ENCODE data around the gene RGS7BP. TPM values are rescaled to one million over a fixed set of nuclear protein-coding genes. Genes with fewer than 3 reads are reported as not detected.

Gene RGS7BP
- total RNA-seq, 1 donor from 2014 or later, result 0.43 TPM

- no peaks in the 10 kb centered on the region for H3K9me3 ChIP-seq (ENCODE audit: low read depth)
- H3F3A ChIP-seq (ENCODE audit: low read depth), result no peaks in the 10 kb centered on the region
- no peak overlapping the region for H2AFZ ChIP-seq (replicated peaks)
- no peak overlapping the region for H3K9ac ChIP-seq
- H3K9me3 Mint-ChIP-seq, result no peaks in the 10 kb centered on the region
- no peak overlapping the region for H3K4me2 ChIP-seq
- no peaks in the 10 kb centered on the region for H3K36me3 Mint-ChIP-seq
- no peaks in the 10 kb centered on the region for H4K20me1 ChIP-seq (ENCODE audit: low read depth)
- TF ChIP-seq EZH2 (IDR thresholded peaks at IDR 0.05) (no peak), EZH2phosphoT487 (IDR thresholded peaks at IDR 0.05) (no peak)
- TF ChIP-seq, protein P1, sequence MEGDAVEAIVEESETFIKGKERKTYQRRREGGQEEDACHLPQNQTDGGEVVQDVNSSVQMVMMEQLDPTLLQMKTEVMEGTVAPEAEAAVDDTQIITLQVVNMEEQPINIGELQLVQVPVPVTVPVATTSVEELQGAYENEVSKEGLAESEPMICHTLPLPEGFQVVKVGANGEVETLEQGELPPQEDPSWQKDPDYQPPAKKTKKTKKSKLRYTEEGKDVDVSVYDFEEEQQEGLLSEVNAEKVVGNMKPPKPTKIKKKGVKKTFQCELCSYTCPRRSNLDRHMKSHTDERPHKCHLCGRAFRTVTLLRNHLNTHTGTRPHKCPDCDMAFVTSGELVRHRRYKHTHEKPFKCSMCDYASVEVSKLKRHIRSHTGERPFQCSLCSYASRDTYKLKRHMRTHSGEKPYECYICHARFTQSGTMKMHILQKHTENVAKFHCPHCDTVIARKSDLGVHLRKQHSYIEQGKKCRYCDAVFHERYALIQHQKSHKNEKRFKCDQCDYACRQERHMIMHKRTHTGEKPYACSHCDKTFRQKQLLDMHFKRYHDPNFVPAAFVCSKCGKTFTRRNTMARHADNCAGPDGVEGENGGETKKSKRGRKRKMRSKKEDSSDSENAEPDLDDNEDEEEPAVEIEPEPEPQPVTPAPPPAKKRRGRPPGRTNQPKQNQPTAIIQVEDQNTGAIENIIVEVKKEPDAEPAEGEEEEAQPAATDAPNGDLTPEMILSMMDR (IDR thresholded peaks at IDR 0.05), result no peak
- no peak for DNase-seq (ENCODE audit: low spot score)
- H3K4me3 ChIP-seq, result no peak overlapping the region
- H3K27me3 ChIP-seq, result no peaks in the 10 kb centered on the region
- no peak overlapping the region for H3K4me3 Mint-ChIP-seq
- H3K36me3 ChIP-seq, result no peaks in the 10 kb centered on the region
- peaks cover 3% of the 10 kb centered on the region for H3K4me1 Mint-ChIP-seq
- no peaks in the 10 kb centered on the region for H3K4me1 ChIP-seq
- H3K79me2 ChIP-seq (ENCODE audit: low read depth), result no peaks in the 10 kb centered on the region
- H3K27me3 Mint-ChIP-seq (ENCODE audit: insufficient read depth, low read depth), result no peaks in the 10 kb centered on the region
- H3K27ac ChIP-seq, result no peak overlapping the region
- H3K27ac Mint-ChIP-seq, result no peak overlapping the region
Measured at GRCh38 chr5:64615895-64616294, 110.1 kb downstream of the RGS7BP start.

DNA sequence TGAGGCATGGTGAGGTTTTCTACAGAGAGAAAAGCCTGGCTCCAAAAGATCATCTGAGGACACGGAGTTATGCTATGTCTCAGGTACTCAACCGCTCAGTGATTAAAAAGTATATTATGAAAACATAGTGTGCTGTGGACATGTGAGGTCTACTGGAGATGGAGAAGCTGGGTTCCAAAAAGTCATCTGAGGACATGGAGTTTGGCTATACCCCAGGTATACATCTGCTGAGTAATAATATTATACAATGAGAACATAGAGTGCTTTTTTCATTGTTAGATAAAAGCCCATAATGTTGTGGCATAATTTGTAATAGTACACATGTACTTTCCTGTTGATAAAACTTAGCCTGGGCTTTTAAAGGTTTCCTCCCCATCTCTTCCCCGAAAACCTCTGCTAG lies 113.8 kb downstream of the RGS7BP start:
- Mint-ChIP-seq H3K27me3 (ENCODE audit: insufficient read depth, low read depth) (no peaks in the 10 kb centered on the region), H3K36me3 (no peaks in the 10 kb centered on the region), H3K9me3 (no peaks in the 10 kb centered on the region), H3K4me3 (no peak overlapping the region), H3K4me1 (no peaks in the 10 kb centered on the region), H3K27ac (no peak overlapping the region)
- Histone ChIP-seq H3K36me3 (no peaks in the 10 kb centered on the region), H2AFZ (replicated peaks) (no peak overlapping the region), H3K9me3 (ENCODE audit: low read depth) (no peaks in the 10 kb centered on the region), H3K4me1 (no peaks in the 10 kb centered on the region), H3K27me3 (no peaks in the 10 kb centered on the region), H3K4me2 (no peak overlapping the region), H3K9ac (no peak overlapping the region), H4K20me1 (ENCODE audit: low read depth) (no peaks in the 10 kb centered on the region), H3K27ac (no peak overlapping the region), H3K4me3 (no peak overlapping the region), H3F3A (ENCODE audit: low read depth) (no peaks in the 10 kb centered on the region), H3K79me2 (ENCODE audit: low read depth) (no peaks in the 10 kb centered on the region)
- TF ChIP-seq, protein P1 (IDR thresholded peaks at IDR 0.05), result no peak
- TF ChIP-seq EZH2phosphoT487 (IDR thresholded peaks at IDR 0.05) (no peak), EZH2 (IDR thresholded peaks at IDR 0.05) (no peak)
- no peak for DNase-seq (ENCODE audit: low spot score)

GRCh38 chr5:64622991-64623390 lies 117.2 kb downstream of the RGS7BP start:
- Mint-ChIP-seq H3K4me3 (no peak overlapping the region), H3K36me3 (no peaks in the 10 kb centered on the region), H3K9me3 (no peaks in the 10 kb centered on the region), H3K4me1 (no peaks in the 10 kb centered on the region), H3K27ac (no peak overlapping the region), H3K27me3 (ENCODE audit: insufficient read depth, low read depth) (no peaks in the 10 kb centered on the region)
- H3F3A ChIP-seq (ENCODE audit: low read depth), result no peaks in the 10 kb centered on the region
- H3K27me3 ChIP-seq, result no peaks in the 10 kb centered on the region
- no peak overlapping the region for H3K4me3 ChIP-seq
- H3K36me3 ChIP-seq, result no peaks in the 10 kb centered on the region
- H3K4me2 ChIP-seq, result no peak overlapping the region
- no peak for DNase-seq (ENCODE audit: low spot score)
- no peaks in the 10 kb centered on the region for H3K79me2 ChIP-seq (ENCODE audit: low read depth)
- no peak overlapping the region for H3K9ac ChIP-seq
- TF ChIP-seq, protein P1 (IDR thresholded peaks at IDR 0.05), result no peak
- TF ChIP-seq EZH2 (IDR thresholded peaks at IDR 0.05), result no peak
- TF ChIP-seq EZH2phosphoT487 (IDR thresholded peaks at IDR 0.05), result no peak
- H3K9me3 ChIP-seq (ENCODE audit: low read depth), result no peaks in the 10 kb centered on the region
- H3K27ac ChIP-seq, result no peak overlapping the region
- no peak overlapping the region for H2AFZ ChIP-seq (replicated peaks)
- no peaks in the 10 kb centered on the region for H3K4me1 ChIP-seq
- no peaks in the 10 kb centered on the region for H4K20me1 ChIP-seq (ENCODE audit: low read depth)
